Measurements from ENCODE around the gene KNSTRN. TPM values are rescaled to one million over a fixed set of nuclear protein-coding genes. Genes with fewer than 3 reads are reported as not detected.

Gene KNSTRN
- total and polyA plus RNA-seq, 2 of the 8 experiments (the other 6 are each of a cell fraction or from before 2014, with no cell fraction given), result 25.1 to 79.4 TPM

DNA sequence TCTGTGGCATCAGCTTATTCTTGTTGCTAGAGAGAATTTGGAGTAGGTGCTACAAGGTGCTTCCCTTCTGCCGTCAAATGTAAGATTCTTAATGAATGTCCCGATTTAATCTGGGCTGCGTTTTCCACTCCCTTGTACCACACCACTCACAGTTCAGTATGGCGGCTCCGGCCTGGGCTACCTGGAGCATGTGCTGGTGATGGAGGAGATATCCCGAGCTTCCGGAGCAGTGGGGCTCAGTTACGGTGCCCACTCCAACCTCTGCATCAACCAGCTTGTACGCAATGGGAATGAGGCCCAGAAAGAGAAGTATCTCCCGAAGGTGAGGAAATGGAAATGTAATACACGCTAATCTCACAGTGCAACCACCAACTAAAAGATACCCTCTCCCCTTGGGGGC, 28.0 kb downstream of the KNSTRN start:
- DNase-seq (ENCODE audit: low read depth in 1 of 2, low spot score in 2 of 2) (no peak), FAIRE-seq (no peak)
- ChIA-PET CTCF (ENCODE audit: partially characterized antibody) (interaction anchor here (1.2 to 16.2 kb wide), 4 partner anchors 11 to 70 kb away, joined by 3 to 184 read pairs (median 22); partner anchors contain the start of genes CCDC9B and KNSTRN), POLR2A (ENCODE audit: partially characterized antibody) (interaction anchor here (0.9 to 1.3 kb wide), 8 partner anchors 8 to 50 kb away, joined by 3 to 5 read pairs (median 4); no protein-coding TSS in a partner anchor)
- Histone ChIP-seq H4K91ac (replicated peaks; ENCODE audit: insufficient read length, low read length) (no peak overlapping the region), H4K5ac (ENCODE audit: insufficient read length, low read depth, low read length) (no peak overlapping the region), H2BK15ac (ENCODE audit: low read length) (no peak overlapping the region), H3K36me3 (ENCODE audit: control insufficient read depth in 2 of 4, insufficient read depth in 4 of 4, low read length in 3 of 4) (peaks cover 37 to 74% (median 67%) of the 10 kb centered on the region in 4 experiments), H2AK5ac (ENCODE audit: low read depth, low read length) (no peak overlapping the region), H3K27ac (ENCODE audit: low read depth, low read length) (no peak overlapping the region), H3K4me3 (ENCODE audit: extremely low read depth in 1 of 4, insufficient read depth in 2 of 4, low read depth in 3 of 4, low read length in 4 of 4) (no peak overlapping the region), H2BK20ac (ENCODE audit: low read length) (no peak overlapping the region), H2AFZ (ENCODE audit: low read length) (no peak overlapping the region), H3K4ac (replicated peaks; ENCODE audit: insufficient read length, low read depth, low read length) (no peak overlapping the region), H3K9ac (replicated peaks in 1 of 4; ENCODE audit: extremely low read depth in 1 of 4, low read depth in 3 of 4, low read length in 3 of 4) (no peak overlapping the region), H3K4me2 (ENCODE audit: insufficient read depth in 1 of 2, low read depth in 2 of 2, low read length in 2 of 2) (no peak overlapping the region), H2BK12ac (ENCODE audit: low read depth, low read length) (no peak overlapping the region), H3K4me1 (replicated peaks in 1 of 4; ENCODE audit: control insufficient read depth in 3 of 4, insufficient read depth in 4 of 4, low read length in 3 of 4) (peaks cover 0 to 4% (median 1%) of the 10 kb centered on the region in 4 experiments; a peak in 1 of 7 replicates), H3K23ac (ENCODE audit: insufficient read length) (no peak overlapping the region), H2BK5ac (ENCODE audit: low read depth, low read length) (no peak overlapping the region), H3K23me2 (ENCODE audit: low read depth, low read length) (no peaks in the 10 kb centered on the region; the same call in 1 of the 2 replicates), H3K79me1 (ENCODE audit: low read depth, low read length) (peaks cover 4% of the 10 kb centered on the region; the same call in 1 of the 2 replicates), H3K14ac (ENCODE audit: insufficient read length) (no peak overlapping the region), H4K8ac (ENCODE audit: extremely low read depth, insufficient read depth, low read length) (no peak overlapping the region), H2BK120ac (replicated peaks; ENCODE audit: low read depth, low read length) (no peak overlapping the region), H3K79me2 (ENCODE audit: control insufficient read depth in 1 of 2, insufficient read depth in 2 of 2, low read length in 2 of 2) (peaks cover 0 to 22% of the 10 kb centered on the region in 2 experiments; a peak in 3 of 4 replicates), H3K18ac (ENCODE audit: extremely low read depth, low read length) (no peak overlapping the region), H3K27me3 (replicated peaks in 1 of 4; ENCODE audit: control insufficient read depth in 3 of 4, extremely low read depth in 1 of 4, insufficient read depth in 3 of 4, low read length in 3 of 4) (no peaks in the 10 kb centered on the region), H3K56ac (replicated peaks; ENCODE audit: insufficient read length, low read depth, low read length) (no peak overlapping the region), H4K20me1 (replicated peaks in 1 of 2; ENCODE audit: control insufficient read depth in 1 of 2, insufficient read depth in 2 of 2, low read length in 2 of 2) (peaks cover 0 to 8% of the 10 kb centered on the region in 2 experiments), H3K9me3 (ENCODE audit: insufficient read depth in 2 of 2, low read depth in 1 of 2, low read length in 1 of 2) (no peaks in the 10 kb centered on the region)
- 97% methylated on average over 11 of the region's 11 CpGs; no CpG with 5 or more reads in 1 of the 2 experiments for WGBS, 2 experiments (ENCODE audit: extremely low coverage in 1 of 2, insufficient coverage in 1 of 2, insufficient read length in 1 of 2, insufficient replicate concordance in 2 of 2, low coverage in 1 of 2, low lambda C conversion rate in 2 of 2, missing lambda C conversion rate in 1 of 2)
- TF ChIP-seq SIX5 (IDR thresholded peaks at IDR 0.05; ENCODE audit: low read depth, low read length) (no peak), TBP (IDR thresholded peaks at IDR 0.05; ENCODE audit: low read depth, low read length) (no peak), RBBP5 (IDR thresholded peaks at IDR 0.05; ENCODE audit: borderline replicate concordance, low read depth, low read length) (no peak), EZH2 (IDR thresholded peaks at IDR 0.05; ENCODE audit: low read depth, low read length, severe bottlenecking) (no peak), KDM1A (IDR thresholded peaks at IDR 0.05; ENCODE audit: borderline replicate concordance, low read length) (no peak), SAP30 (IDR thresholded peaks at IDR 0.05; ENCODE audit: insufficient read depth, insufficient replicate concordance, low read length) (no peak), CHD1 (IDR thresholded peaks at IDR 0.05; ENCODE audit: low read depth, low read length) (no peak), CEBPB (IDR thresholded peaks at IDR 0.05; ENCODE audit: low read depth, low read length) (no peak), RXRA (IDR thresholded peaks at IDR 0.05; ENCODE audit: insufficient read depth, low read depth, low read length) (no peak), CTBP2 (IDR thresholded peaks at IDR 0.05; ENCODE audit: borderline replicate concordance, insufficient read depth, insufficient read length, low read length) (no peak), KDM4A (IDR thresholded peaks at IDR 0.05; ENCODE audit: low read depth, low read length, severe bottlenecking) (no peak), HDAC6 (IDR thresholded peaks at IDR 0.05; ENCODE audit: low read depth, low read length) (no peak), RNF2 (IDR thresholded peaks at IDR 0.05; ENCODE audit: borderline replicate concordance, low read depth, low read length, missing control alignments, poor library complexity, severe bottlenecking) (no peak)

Data from H1 (cell line).